K562 (cell line): ENCODE measurements around the gene RACK1. TPM values are rescaled to one million over a fixed set of nuclear protein-coding genes. Genes with fewer than 3 reads are reported as not detected.

Source experiments
- ATAC-seq: fragments of 200-7000 bp; cut with Tn5 transposase; 3 replicates; pipeline ENCODE4 v1.9.1; 2020; ENCODE audit warnings: moderate library complexity
- BruUV-seq: library from RNA; stranded (reverse); fragments of 400-500 nt; replicated peaks from 2 replicates; lab custom pipeline; 2021; lab: Mats Ljungman, UMichigan
- CTCF ChIA-PET: fragments of 300-600 bp; formaldehyde crosslinking; extraction: SDS; loops from one replicate; lab custom pipeline; 2021; ENCODE audit warnings: low intra/inter-chr PET ratio; lab: Yijun Ruan, JAX
- POLR2A ChIA-PET: fragments of 300-600, 350-650 bp; sonication (Branson Sonifier 250); formaldehyde crosslinking; extraction: SDS; loops from one replicate; lab custom pipeline; 2021; ENCODE audit warnings: antibody characterized with exemption, inconsistent platforms; lab: Yijun Ruan, JAX
- DNase-seq, 4 experiments: peaks; one replicate each; pipeline versions ENCODE4 v3.0.0 to v3.0.0-alpha.2; 2011 to 2018; ENCODE audit warnings: low spot score in 3 of 4, mixed read lengths in 3 of 4; ENCODE audit errors: extremely low read depth in 1 of 4
- FAIRE-seq: peaks from 2 replicates; lab custom pipeline; 2011; peaks lifted over from hg19 to GRCh38; lab: Jason Lieb, UNC
- H2AFZ ChIP-seq: 2 replicates; pipeline ENCODE4 v1.6.0; 2011; ENCODE audit warnings: low read depth, low read length, control low read depth, inconsistent platforms
- H3K27ac ChIP-seq: fragments of 200-600 bp; 3 replicates; pipeline ENCODE4 v1.8.0; 2011; ENCODE audit warnings: low read depth, mild to moderate bottlenecking, control low read depth, inconsistent platforms, low read length, moderate library complexity, mixed read lengths; ENCODE audit errors: extremely low read depth
- H3K27me3 ChIP-seq, 2 experiments: fragments of 300-600 bp in 1 of 2; 2 replicates in 1 of 2; 3 replicates in 1 of 2; pipeline versions ENCODE4 v1.6.0 to v1.8.0; 2011; ENCODE audit warnings: inconsistent platforms in 2 of 2, low read length in 2 of 2, mild to moderate bottlenecking in 1 of 2, mixed read lengths in 1 of 2, moderate library complexity in 1 of 2; ENCODE audit not compliant: control insufficient read depth in 2 of 2, insufficient read depth in 2 of 2
- H3K36me3 ChIP-seq: fragments of 300-600 bp; 3 replicates; pipeline ENCODE4 v1.8.0; 2011; ENCODE audit warnings: mild to moderate bottlenecking, low read length, inconsistent platforms; ENCODE audit not compliant: control insufficient read depth, insufficient read depth
- H3K4me1 ChIP-seq, 2 experiments: fragments of 200-600 bp in 1 of 2; replicated peaks in 1 of 2; 2 replicates in 1 of 2; 3 replicates in 1 of 2; pipeline versions ENCODE4 v1.5.1 to v1.8.0; 2011; ENCODE audit warnings: inconsistent platforms in 2 of 2, low read length in 2 of 2, mild to moderate bottlenecking in 1 of 2, mixed read lengths in 1 of 2, moderate library complexity in 1 of 2; ENCODE audit not compliant: control insufficient read depth in 2 of 2, insufficient read depth in 2 of 2
- H3K4me2 ChIP-seq: 2 replicates; pipeline ENCODE4 v1.6.1; 2011; ENCODE audit warnings: low read length, control low read depth, inconsistent platforms, mixed read lengths; ENCODE audit not compliant: insufficient read depth
- H3K4me3 ChIP-seq: fragments of 200-600 bp; sonication (generic), shearing (Covaris generic); 2 replicates; pipeline ENCODE4 v1.5.1; 2016; ENCODE audit warnings: control low read depth, inconsistent platforms
- H3K79me2 ChIP-seq: fragments of 200-600 bp; 3 replicates; pipeline ENCODE4 v1.8.0; 2011; ENCODE audit warnings: low read length, inconsistent platforms; ENCODE audit not compliant: control insufficient read depth, insufficient read depth
- H3K9ac ChIP-seq, 2 experiments: 2 replicates each; pipeline versions ENCODE4 v1.6.0 to v1.6.1; 2011; ENCODE audit warnings: low read depth in 2 of 2, low read length in 2 of 2, control low read depth in 1 of 2, inconsistent platforms in 1 of 2, mild to moderate bottlenecking in 1 of 2, mixed read lengths in 1 of 2; ENCODE audit not compliant: insufficient read depth in 1 of 2
- H3K9me1 ChIP-seq: one replicate; pipeline ENCODE4 v1.6.0; 2011; ENCODE audit warnings: inconsistent platforms, mild to moderate bottlenecking, low read length, moderate library complexity; ENCODE audit not compliant: control insufficient read depth, insufficient read depth
- H3K9me3 ChIP-seq: replicated peaks from 2 replicates; pipeline ENCODE4 v1.5.1; 2011; ENCODE audit warnings: low read depth, low read length, inconsistent platforms; ENCODE audit not compliant: control insufficient read depth, insufficient read depth
- H4K20me1 ChIP-seq: replicated peaks from 2 replicates; pipeline ENCODE4 v1.6.1; 2011; ENCODE audit warnings: low read length, inconsistent platforms, mixed read lengths; ENCODE audit not compliant: control insufficient read depth, insufficient read depth
- BHLHE40 ChIP-seq: IDR thresholded peaks from 2 replicates; pipeline ENCODE4 v1.6.1; 2011; ENCODE audit warnings: low read length, improper control_type of control experiment
- CHD2 ChIP-seq: IDR thresholded peaks from 2 replicates; pipeline ENCODE4 v1.6.1; 2011; ENCODE audit warnings: low read depth, low read length
- KAT7 ChIP-seq: sonication (generic); formaldehyde crosslinking; IDR thresholded peaks from 2 replicates; pipeline ENCODE4 v1.8.0; 2022; ENCODE audit warnings: missing genetic modification reagents, mild to moderate bottlenecking, borderline replicate concordance
- MBD2 ChIP-seq: sonication (generic); IDR thresholded peaks from 2 replicates; pipeline ENCODE4 v1.6.1; 2016; ENCODE audit warnings: low read depth, borderline replicate concordance
- NEUROD1 ChIP-seq: fragments of 150-350 bp; IDR thresholded peaks from 2 replicates; pipeline ENCODE4 v1.6.1; 2014; ENCODE audit warnings: borderline replicate concordance, low read length, low read depth; ENCODE audit not compliant: partially characterized antibody
- SPI1 ChIP-seq: IDR thresholded peaks from 2 replicates; pipeline ENCODE4 v1.6.1; 2011; ENCODE audit warnings: low read depth, low read length, control low read depth, borderline replicate concordance
- ZFPM2 ChIP-seq: fragments of 250-450 bp; sonication (Bioruptor Pico); IDR thresholded peaks from 2 replicates; pipeline ENCODE4 v1.5.1; 2022; ENCODE audit warnings: mild to moderate bottlenecking
- WGBS: fragments of 100-300 bp; shearing (Covaris generic); methylation state at CpG from one replicate; pipeline ENCODE4 v1.1.6; 2016; ENCODE audit warnings: low coverage, mixed read lengths; ENCODE audit not compliant: insufficient coverage; ENCODE audit errors: missing lambda C conversion rate; 5-methylcytosine and 5-hydroxymethylcytosine counted together
- in situ Hi-C: fragments of 300-500 bp; cut with MboI; formaldehyde crosslinking; loops from 4 replicates; pipeline ENCODE4 v1.15.0; 2018; ENCODE audit warnings: inconsistent platforms, mixed read lengths
- intact Hi-C: fragments of 100-400 bp; cut with micrococcal nuclease; formaldehyde crosslinking; loops from 2 replicates; pipeline ENCODE4 v1.14.2; 2022
- polyA plus RNA-seq, 8 experiments: library from polyadenylated mRNA; depleted of rRNA in 4 of 8; stranded (reverse) in 5 of 8; unstranded in 3 of 8; fragments of >200 nt; fragmentation: Nextera tagmentation in 2 of 8; fragmentation: Illumina TruSeq in 1 of 8; extraction: Ambion mirVana in 2 of 8; extraction: Trizol in 1 of 8; gene quantifications; 2 replicates each; pipeline versions ENCODE4 v1.2.1 to v1.2.3, GENCODE V29; 2011 to 2014; ENCODE audit warnings: inconsistent platforms in 1 of 8, missing spikeins in 1 of 8
- total RNA-seq, 7 experiments: library from RNA; depleted of rRNA in 6 of 7; stranded (reverse); fragments of >200 nt in 6 of 7; fragmentation: Illumina TruSeq in 2 of 7; extraction: Trizol in 2 of 7; gene quantifications; 2 replicates each; pipeline versions ENCODE4 v1.2.1 to v1.2.3, GENCODE V29; 2011 to 2021; ENCODE audit warnings: low replicate concordance in 1 of 7
- TF ChIP-seq, protein P1 (sequence below): sonication (generic); formaldehyde crosslinking; IDR thresholded peaks from 2 replicates; pipeline ENCODE4 v1.4.0; 2020; ENCODE audit warnings: mild to moderate bottlenecking, missing genetic modification reagents
- TF ChIP-seq, protein P2 (sequence below): sonication (generic); formaldehyde crosslinking; IDR thresholded peaks from 2 replicates; pipeline ENCODE4 v1.8.0; 2023; ENCODE audit warnings: mild to moderate bottlenecking, missing genetic modification reagents

Gene RACK1
- total and polyA plus RNA-seq, 9 of the 15 experiments (the other 6 are each of a cell fraction or from before 2014, with no cell fraction given), result 2,303 to 5,311 (median 3,833) TPM

DNA sequence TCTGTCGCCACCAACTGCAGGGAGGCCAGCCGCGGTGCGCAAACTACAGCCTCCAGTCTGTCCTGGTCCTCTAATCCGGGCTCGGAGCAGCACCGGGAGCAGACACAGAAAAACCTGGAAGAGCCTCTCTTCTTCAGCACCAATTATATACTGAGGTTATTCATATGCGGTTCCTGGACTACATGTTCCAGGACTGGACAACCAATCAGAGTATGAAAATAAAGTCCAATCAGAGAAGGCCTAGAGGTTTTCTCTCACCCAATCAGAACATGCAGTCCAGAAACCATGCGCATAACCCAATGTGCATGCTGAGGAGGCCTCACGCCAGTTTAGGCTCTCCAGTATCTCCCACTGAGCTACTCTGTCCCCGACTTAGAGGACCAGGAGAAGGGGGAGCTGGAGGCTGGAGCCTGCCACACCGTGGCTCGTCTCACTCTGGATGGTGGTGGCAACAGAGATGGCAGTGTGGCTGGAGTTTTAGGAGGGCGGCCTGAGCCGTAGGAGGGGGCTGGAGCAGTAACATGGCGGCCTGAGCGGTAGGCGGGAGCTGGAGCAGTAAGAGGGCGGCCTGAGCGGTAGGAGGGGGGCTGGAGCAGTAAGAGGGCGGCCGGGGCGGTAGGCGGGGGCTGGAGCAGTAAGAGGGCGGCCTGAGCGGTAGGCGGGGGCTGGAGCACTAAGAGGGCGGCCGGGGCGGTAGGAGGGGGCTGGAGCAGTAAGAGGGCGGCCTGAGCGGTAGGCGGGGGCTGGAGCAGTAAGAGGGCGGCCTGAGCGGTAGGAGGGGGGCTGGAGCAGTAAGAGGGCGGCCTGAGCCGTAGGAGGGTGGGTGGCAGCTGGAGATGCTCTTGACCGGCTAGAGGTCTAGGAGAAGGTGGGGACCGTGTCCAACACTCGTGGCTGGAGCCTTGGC is 37.6 kb upstream of the RACK1 start:
- Histone ChIP-seq H3K4me3 (peak overlapping the region; percentile 86), H3K9me1 (no peaks in the 10 kb centered on the region), H4K20me1 (peaks cover 5% of the 10 kb centered on the region; the same call in 1 of the 2 replicates), H3K79me2 (peaks cover 63% of the 10 kb centered on the region), H3K27ac (peak overlapping the region; percentile 98), H3K36me3 (peaks cover 31% of the 10 kb centered on the region; the same call in 1 of the 3 replicates), H3K27me3 (no peaks in the 10 kb centered on the region), H3K9me3 (no peaks in the 10 kb centered on the region), H3K4me2 (peak overlapping the region; percentile 97), H2AFZ (peak overlapping the region; percentile 99), H3K4me1 (peaks cover 0 to 24% of the 10 kb centered on the region in 2 experiments; a peak in 3 of 5 replicates), H3K9ac (peak overlapping the region; percentile 89 to 99)
- WGBS, result under 1% methylated on average over 39 of the region's 40 CpGs
- peak; percentile 99 for ATAC-seq
- ChIA-PET CTCF (no interaction called here), POLR2A (interaction anchor here (0.5 to 1.7 kb wide), 11 partner anchors 10 to 46 kb away, joined by 3 to 10 read pairs (median 4); partner anchors contain the start of gene RACK1)
- intact Hi-C loops, result no loop called here
- peak; percentile 82 to 96 (median 85) for DNase-seq
- no TSS peak for BruUV-seq
- FAIRE-seq, result peak; percentile 87
- in situ Hi-C loops, result no loop called here
- TF ChIP-seq SPI1 (no peak), MBD2 (peak; percentile 88), NEUROD1 (no peak), ZFPM2 (no peak), CHD2 (peak; percentile 21; the same call in 1 of the 2 replicates), BHLHE40 (no peak), KAT7 (no peak)
- TF ChIP-seq, protein P1, sequence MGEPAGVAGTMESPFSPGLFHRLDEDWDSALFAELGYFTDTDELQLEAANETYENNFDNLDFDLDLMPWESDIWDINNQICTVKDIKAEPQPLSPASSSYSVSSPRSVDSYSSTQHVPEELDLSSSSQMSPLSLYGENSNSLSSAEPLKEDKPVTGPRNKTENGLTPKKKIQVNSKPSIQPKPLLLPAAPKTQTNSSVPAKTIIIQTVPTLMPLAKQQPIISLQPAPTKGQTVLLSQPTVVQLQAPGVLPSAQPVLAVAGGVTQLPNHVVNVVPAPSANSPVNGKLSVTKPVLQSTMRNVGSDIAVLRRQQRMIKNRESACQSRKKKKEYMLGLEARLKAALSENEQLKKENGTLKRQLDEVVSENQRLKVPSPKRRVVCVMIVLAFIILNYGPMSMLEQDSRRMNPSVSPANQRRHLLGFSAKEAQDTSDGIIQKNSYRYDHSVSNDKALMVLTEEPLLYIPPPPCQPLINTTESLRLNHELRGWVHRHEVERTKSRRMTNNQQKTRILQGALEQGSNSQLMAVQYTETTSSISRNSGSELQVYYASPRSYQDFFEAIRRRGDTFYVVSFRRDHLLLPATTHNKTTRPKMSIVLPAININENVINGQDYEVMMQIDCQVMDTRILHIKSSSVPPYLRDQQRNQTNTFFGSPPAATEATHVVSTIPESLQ (CRISPR knock-in tag), result 0 out of 2 replicates have a peak, but pooled peaks have one; percentile 26
- TF ChIP-seq, protein P2, sequence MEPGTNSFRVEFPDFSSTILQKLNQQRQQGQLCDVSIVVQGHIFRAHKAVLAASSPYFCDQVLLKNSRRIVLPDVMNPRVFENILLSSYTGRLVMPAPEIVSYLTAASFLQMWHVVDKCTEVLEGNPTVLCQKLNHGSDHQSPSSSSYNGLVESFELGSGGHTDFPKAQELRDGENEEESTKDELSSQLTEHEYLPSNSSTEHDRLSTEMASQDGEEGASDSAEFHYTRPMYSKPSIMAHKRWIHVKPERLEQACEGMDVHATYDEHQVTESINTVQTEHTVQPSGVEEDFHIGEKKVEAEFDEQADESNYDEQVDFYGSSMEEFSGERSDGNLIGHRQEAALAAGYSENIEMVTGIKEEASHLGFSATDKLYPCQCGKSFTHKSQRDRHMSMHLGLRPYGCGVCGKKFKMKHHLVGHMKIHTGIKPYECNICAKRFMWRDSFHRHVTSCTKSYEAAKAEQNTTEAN (CRISPR knock-in tag), result no peak
